Activated CD4-positive, CD25-positive, alpha-beta regulatory T cell treated with anti-CD3 and anti-CD28 coated beads, Interleukin-2, amount 50 U/mL, for 72 hours (primary cell): ENCODE measurements around the gene DOK6.

Source experiments
- DNase-seq: peaks from one replicate; pipeline ENCODE4 v3.0.0; 2021

DOK6 gene

DNA sequence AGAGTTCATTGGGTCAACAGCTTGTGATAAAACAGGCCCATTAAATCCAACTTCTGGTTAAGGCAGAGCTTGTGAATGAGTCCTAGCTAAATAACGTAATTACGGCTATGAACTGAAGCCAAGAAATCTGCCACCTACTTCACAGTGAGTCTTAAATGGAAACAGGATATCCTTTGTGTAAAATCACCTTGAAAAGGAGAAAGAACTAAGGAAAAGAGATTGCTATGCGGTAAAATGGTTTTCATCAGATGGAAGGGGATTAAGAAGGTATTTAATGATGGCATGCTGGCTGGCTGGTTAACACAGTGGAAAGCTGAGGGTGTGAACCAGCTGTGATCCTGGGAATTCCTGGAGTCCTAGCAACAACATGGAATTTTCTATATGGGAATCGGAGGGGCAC is 156.6 kb downstream of the DOK6 start:
- DNase-seq: no peak

DNA sequence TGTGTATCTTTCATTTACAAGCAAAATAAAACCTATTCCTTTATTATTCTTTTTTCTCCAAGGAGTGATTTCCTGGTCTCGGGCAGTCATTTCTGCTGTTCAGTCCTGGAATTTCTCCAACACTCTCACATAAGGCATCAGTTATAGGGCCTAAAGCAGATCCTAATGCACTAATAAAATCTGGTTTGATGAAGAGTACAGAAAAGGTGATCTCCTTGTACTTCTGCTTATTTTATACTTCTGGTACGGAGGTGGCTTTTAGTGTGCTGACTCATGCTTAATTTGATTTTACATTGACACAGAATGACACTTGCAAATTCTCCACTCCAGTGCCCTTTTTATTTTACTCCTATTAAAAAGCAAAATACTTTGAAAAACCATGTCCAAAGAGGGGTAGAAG is 157.4 kb downstream of the DOK6 start:
- no peak for DNase-seq

DNA sequence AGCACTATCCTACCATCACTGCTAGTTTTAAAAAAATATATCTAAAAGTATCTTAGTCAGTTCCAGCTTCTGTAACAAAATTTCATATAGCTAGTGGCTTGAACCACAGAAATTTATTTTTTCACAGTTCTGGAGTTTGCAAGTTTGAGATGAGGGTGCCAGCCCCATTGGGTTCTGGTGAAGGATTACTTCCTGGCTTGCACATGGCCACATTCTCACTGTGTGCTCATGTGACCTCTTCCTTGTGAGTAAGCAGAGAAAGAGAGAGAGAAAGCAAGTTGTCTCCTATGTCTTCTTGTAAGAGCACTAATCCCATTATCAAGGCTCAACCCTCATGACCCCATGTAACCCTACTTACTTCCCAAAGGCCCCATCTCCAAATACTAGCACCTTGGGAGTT is 158.9 kb downstream of the DOK6 start:
- DNase-seq: no peak

- no peak for DNase-seq
These were observed 163.9 kb downstream of the DOK6 start for GRCh38 chr18:69564602-69565001.

DNA sequence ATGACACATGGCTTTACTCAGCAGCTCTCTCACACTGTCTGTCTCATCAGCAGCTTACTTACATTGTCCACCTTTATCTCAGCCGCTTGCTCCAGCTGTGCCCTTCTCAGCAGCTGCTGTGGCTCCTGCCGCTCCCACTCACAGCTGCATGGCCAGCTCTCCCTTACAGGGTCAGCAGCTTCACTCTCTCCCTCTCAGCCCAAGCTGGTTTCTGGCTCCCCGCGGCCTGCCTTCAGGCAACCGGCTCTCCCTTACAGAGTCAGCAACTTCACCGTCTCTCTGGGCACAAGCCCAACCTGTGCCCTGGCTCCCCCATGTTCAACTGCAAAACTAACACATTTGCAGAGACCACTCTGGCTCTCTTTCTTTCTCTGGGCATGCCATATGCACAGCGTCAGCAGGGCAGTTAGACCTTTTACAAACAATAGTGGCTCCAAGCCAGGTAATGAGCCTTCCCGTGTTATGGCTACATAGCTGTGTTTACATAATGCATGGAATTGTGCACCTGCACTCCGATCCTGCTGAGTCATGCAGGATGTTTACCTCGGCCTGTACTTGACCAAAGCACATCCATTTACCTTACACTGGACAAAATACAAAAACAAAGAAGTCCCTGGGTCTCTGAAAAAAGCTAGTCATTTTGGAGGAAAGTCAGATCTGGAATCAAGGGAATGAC is 167.3 kb downstream of the DOK6 start:
- no peak for DNase-seq

DNA sequence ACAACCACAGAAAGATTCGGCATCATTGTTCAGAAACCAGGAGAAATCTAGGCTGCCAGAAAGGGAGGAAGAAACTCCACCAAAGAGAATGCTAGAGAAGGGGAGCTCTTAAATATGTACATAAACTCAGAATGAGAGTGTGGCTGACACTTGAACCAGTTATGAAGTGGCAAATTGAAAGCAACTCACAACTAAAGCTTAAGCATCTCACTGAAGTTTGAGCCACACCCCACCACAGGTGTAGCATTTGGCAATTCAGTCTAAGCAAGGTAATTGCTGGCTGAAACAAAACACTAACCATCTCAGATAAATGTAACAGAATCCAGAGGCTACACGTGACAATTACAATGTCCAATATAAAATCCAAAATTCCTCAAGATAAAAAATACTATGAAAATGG is 168.4 kb downstream of the DOK6 start:
- no peak for DNase-seq

GRCh38 chr18:69574401-69574800 is 173.7 kb downstream of the DOK6 start:
- no peak for DNase-seq

DNA sequence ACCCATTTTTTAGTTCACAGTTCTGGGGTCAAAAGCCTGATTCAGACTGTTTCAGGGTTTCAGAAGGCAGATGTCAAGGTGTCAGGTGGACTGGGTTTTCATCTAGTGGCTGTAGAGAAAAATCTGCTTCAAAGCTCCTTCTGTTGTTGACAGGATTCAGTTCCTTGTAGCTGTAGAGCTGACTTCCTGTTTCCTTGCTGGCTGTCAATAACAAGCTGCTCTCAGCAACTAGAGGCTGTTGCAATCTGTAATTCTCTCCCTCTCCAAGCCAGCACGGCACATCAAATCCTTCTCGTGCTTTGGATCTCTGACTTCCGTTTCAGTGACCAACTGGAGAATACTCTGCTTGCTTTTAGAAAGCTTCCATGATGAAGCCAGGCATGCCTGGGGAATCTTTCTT is 179.4 kb downstream of the DOK6 start:
- DNase-seq: no peak

DNA sequence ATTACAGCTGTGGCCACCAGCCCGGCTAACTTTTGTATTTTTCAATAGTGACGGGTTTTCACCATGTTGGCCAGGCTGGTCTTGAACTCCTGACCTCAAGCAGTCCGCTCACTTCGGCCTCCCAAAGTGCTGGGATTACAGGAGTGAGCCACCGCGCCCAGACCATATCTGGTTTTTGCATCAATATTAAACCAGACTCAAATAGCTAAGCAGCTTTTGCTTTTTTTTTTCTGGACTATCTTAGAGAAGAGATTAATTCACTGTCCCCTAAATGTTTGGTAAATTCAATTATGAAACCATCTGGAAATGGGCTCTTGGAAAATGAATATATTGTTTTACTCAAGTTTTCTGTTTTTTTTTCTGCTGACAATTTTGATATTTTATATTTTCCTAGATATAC is 183.7 kb downstream of the DOK6 start:
- no peak for DNase-seq

GRCh38 chr18:69585696-69586095 is 185.0 kb downstream of the DOK6 start:
- no peak for DNase-seq

DNA sequence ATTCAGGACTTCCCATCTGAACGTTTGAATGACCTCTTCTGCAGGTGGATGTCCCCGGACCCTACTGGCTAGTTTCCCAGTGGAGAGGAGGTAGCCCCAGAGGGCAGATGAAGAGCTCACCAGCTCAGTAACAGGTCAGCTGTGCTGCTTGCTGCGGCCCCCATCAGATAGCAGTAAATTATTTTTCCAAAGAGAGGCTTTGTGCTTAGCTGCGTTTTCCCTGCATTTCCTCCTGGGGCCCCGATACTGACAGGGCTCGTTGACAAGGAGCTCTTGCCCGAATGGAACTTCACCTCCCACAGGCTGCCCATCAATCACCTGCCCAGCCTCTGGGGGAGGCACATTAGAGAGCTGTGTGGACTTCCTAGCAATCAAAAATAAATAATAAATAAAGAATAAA is 185.8 kb downstream of the DOK6 start:
- no peak for DNase-seq

DNA sequence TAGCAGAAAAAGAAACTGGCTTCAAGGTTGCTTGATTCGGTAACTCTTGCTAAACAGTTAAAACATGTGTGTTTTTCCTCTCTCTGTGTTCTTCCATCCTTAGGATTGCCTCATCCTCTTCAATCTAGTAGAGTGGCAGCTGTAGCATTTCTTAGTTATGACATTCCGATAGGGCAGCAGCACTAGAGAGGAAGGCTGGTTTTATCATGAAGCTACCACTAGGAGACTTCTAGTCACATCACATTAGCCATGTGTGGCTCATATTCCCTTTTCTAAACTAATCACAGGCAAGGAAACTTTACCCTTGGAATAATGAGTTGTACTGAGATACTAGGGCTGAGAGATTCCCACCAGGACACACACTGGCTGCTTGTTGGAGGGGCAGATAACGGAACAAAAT is 187.6 kb downstream of the DOK6 start:
- DNase-seq: no peak

- DNase-seq: no peak
These were observed 189.5 kb downstream of the DOK6 start for GRCh38 chr18:69590150-69590549.

GRCh38 chr18:69596345-69596744 is 195.7 kb downstream of the DOK6 start:
- DNase-seq: no peak

GRCh38 chr18:69597561-69597960 is 196.9 kb downstream of the DOK6 start:
- DNase-seq: no peak

DNA sequence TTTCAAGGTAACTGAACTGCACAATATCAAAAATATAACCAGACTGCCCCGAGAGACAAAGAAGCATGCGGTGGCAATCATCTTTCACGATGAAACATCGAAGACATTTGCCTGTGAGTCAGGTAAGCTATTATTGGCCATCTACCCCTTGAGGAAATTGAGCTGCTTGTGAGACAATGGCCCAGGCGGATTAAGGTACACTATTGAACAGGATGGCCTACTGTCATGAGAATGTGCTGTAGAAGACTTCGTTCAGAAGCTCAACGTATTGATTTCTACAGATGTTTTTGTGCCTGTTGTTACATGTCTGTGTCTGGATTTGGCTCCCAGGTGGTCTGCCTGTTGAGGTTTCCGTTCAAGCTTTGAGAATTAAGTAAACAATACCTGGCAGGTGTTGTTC is 198.7 kb downstream of the DOK6 start:
- no peak for DNase-seq

- no peak for DNase-seq
These were observed 211.6 kb downstream of the DOK6 start for GRCh38 chr18:69612242-69612641.

- no peak for DNase-seq
These were observed 215.4 kb downstream of the DOK6 start for GRCh38 chr18:69616114-69616513.

- DNase-seq: no peak
These were observed 216.7 kb downstream of the DOK6 start for GRCh38 chr18:69617408-69617807.

GRCh38 chr18:69617888-69618287 is 217.2 kb downstream of the DOK6 start:
- no peak for DNase-seq

DNA sequence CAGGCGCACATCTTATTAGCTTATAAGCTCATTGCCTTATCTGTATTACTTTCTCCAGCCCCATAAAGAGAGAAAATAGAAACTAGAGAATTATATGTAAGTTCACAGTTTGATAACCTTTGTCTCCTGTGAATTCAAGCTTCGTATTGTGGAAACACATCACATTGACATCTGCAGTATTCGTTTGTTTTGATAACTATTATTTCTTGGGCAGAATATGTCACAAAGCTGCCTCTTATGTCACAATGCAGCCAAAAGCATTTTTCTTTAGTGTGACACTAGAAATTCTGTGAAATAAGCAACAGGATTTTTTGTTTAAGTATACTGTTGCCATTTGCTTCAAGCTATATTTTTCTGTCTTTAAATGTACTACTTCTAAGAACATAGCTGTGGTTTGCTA is 221.5 kb downstream of the DOK6 start:
- no peak for DNase-seq

- DNase-seq: no peak
These were observed 222.3 kb downstream of the DOK6 start for GRCh38 chr18:69622961-69623360.

- no peak for DNase-seq
These were observed 225.5 kb downstream of the DOK6 start for GRCh38 chr18:69626171-69626570.

- DNase-seq: no peak
These were observed 226.1 kb downstream of the DOK6 start for GRCh38 chr18:69626643-69627242.

DNA sequence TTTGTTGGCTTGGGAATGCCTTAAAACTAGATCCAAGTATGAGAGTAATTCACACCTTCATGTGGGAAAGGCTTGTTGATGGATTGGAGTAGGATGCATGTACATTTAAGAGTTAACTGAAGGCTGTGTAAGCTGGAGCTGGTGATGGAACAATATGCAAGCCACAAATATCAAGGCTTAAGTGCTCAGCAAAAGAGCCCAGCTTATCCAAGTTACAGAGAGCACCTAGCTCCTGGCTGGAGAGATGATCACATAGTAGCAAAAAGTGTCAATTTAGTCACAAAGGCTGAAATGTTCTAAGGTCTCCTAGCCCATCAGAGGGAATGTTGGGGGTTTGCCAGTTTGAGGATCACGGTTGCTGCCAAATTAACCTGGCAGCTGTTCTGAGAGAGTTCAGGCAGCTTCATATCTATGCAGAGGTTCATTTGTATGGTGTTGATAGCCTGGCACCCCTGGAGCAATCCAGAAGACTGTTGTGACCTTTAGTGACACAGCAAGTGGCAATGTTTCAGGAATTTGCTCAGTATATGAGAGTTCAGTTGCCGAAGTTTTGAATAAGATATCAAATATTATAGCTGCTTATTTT is 228.2 kb downstream of the DOK6 start:
- no peak for DNase-seq
